Hypothalamus (tissue), 51 donors: ENCODE data around the gene KIAA1549.
"Not testable (repeated sequence)": the region's sequence is repeated elsewhere in the genome, so short reads cannot be mapped to it uniquely, and the experiment has no call there.

Experiments
- DNase-seq, 51 donors: peaks; one replicate each; lab custom pipeline; 2025; lab: John Stamatoyannopoulos, UW

KIAA1549 gene

DNA sequence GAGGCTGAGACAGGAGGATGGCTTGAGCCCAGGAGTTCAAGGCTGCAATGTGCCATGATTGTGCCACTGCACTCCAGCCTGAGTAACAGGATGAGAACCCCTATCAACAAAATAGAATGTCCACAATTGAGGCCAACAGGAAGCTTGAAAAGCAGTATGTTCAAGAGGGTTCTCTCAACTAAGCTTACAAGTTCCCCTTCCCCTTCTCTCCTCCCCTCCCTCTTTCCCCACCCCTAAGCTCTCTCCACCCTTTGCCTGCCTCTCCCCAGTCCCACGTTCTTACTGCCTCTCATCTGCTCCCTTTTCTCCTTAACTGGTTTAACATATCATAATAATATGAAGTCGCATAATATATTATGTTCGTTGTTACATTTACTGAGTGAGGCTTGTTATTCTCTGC, 35.4 kb downstream of the KIAA1549 start:
- no peak for DNase-seq

DNA sequence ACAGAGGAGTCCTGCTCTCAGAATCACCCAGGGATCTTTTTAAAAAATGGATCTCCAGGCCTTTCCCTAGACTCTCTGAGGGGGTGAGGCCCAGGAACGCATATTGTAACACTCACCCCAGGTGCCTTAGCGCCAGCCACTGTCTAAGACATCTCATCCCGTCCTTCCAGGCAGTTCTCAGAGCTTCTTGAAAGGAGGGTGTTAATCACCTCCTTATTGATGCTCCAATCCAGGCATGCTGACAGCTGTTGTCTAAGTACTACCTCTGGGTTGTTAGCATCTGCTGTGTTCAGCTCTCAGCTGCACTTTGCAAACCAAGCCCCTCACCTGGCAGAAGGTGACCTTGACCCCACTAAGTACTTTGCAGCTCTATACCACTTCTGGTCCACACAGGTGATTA, 36.0 kb downstream of the KIAA1549 start:
- DNase-seq = no peak

DNA sequence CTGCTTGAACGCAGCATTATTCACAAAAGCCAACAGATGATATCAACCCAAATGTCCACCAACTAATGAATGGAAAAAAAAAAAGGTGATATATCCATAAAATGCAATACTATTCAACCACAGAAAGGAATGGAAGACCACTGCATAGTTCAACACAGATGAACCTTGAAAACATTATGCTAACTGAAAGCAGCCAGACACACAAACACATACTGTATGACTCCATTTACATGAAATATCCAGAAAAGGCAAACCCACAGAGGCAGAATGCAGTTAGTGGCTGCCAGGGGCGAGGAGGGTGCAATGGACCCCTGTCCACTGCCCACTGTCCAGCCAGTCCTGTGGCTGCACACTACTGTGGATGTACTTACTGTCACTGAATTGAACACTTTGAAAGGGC, 36.6 kb downstream of the KIAA1549 start:
- no peak for DNase-seq

DNA sequence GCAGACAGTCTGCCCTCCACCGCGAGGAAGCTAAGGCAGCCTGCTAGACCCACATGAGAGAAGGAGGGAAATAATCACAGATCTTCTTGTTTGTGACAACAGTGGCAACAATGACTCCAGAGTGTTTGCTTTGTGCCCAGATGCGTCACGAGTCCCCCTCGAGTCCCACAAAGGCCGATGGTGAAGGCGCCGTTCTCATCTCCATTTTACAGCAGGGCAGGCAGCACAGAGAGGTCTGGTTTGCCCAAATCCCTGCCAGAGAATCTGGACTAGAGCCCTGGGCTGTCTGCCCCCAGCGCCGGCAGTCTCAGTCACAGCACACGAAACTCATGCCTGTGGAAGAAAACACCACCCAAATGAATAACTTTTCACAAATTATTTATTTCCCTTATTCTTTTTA, 38.1 kb downstream of the KIAA1549 start:
- peak in 29 of 51 donors; percentile 12 to 57 (median 37) for DNase-seq

DNA sequence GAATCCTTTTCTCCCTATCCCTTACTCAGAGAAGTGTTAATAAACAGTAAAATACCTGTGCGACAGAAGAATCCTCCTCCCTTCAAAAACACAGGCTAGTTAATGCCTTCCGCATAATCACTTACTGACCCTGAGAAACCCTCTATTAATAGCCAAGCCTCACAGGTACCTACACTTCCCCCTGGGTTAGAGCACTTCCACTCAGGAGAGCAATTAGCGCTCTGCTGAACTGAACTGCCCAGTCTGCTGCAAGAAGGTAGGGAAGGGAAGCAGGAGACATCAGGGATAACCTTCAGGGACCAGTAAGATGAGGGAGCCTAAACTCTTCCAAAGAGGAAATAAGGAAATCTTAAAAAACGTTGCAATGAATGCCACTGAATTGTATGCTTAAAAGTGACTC, 39.6 kb downstream of the KIAA1549 start:
- no peak for DNase-seq

DNA sequence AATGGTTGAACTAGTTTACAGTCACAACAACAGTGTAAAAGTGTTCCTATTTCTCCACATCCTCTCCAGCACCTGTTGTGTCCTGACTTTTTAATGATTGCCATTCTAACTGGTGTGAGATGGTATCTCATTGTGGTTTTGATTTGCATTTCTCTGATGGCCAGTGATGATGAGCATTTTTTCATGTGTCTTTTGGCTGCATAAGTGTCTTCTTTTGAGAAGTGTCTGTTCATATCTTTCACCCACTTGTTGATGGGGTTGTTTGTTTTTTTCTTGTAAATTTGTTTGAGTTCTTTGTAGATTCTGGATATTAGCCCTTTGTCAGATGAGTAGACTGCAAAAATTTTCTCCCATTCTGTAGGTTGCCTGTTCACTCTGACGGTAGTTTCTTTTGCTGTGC, 40.6 kb downstream of the KIAA1549 start:
- DNase-seq = not testable (repeated sequence)

DNA sequence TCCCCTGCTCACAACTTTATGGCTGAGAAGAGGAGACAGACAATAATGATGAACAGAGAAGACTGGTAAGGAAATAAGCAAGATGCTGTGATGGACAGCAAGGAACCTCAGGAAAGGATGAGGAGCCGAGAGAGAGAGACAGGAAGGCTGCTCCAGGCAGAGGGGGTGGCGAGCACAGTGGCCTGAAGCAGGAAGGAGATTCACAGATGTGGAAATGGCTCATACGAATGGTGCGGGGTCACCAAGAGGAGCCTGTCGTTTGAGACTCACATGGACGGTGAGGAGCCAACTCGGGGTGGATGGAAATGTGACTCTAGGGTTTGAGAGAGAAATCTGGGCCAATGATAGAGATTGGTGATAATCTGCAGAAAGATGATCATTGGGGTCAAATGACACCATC, 43.7 kb downstream of the KIAA1549 start:
- DNase-seq = no peak

DNA sequence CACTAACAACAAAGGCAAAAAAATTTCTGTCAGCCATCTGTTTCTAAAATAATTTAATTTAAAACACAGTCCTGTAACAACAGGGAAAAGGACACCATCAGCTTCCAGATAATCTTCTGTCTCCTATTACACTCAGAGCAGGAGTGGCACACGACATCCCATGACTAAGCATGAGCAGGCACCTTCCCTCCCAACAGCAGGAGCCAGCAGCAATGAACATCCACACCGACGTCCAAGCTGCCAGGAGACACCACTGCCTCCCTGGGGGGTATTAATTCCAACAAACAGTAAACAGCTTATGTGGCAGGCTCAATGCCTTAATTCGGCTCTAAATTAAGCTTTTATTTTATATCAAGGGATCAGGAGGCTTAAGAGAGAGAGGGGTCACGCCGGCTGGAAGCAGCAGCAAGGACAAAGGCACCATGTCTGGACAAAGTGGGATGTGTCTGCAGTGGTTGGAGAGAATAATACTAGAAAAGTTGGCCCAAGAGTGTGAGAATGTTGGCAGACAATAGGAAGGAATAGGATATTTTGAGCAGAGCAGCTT, 45.7 kb downstream of the KIAA1549 start:
- peak in 4 of 51 donors; percentile 11 to 39 (median 16) for DNase-seq

DNA sequence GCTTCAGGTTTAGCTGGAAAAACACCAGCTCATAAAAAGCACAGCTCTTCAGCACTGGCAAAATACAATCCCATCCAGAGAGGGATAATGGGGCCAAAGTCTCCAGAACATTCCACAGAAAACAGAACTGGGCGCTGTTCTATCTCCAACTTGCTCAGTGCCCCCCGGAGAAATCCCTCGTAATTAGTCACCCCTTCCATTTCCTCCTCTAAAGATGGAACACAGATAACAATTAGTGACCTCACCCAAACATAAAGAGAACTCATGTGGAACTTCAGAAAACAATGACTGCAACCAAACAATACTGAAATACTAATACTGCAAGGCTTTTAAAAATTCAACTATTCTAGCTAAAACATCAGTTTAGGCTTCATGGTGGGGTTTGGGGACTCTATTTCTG, 46.3 kb downstream of the KIAA1549 start:
- DNase-seq = no peak

DNA sequence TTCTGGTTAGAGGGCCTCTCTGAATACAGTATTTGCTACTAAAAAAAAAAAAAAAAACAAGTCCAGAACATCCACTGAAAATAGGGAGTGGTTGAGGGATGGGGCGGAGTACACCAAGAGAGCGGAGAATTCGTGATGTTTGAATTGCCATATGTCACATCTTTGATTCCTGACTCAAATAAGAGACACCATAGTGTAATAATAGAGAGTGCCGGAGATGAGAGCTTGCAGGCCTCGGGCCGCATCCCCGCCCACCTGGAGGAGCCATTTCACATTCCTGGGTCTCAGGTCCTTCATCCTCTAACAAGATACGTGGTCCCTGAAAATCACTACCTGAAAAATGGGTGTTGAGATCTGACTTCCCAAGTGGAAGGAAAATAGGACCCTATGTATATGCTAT, 46.8 kb downstream of the KIAA1549 start:
- DNase-seq = no peak

DNA sequence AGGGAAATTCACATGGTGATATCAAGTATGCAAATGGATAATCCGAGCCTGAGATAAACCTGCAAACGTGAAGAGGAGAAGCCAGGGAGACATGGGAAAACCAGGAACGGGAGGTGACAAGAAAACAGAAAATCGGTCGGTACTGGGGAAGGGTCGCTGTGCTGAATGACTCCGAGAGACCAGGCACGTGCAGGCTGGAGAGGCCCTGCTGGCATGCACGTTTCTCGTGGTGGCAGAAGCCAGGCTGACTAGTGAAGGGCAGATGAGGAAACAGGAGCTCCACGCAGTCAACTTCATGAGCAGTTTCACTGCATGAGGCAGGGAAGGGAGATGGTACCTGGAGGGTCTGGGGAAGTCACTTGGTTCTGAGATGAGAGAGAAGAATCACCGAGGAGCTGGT, 48.3 kb downstream of the KIAA1549 start:
- DNase-seq = no peak

DNA sequence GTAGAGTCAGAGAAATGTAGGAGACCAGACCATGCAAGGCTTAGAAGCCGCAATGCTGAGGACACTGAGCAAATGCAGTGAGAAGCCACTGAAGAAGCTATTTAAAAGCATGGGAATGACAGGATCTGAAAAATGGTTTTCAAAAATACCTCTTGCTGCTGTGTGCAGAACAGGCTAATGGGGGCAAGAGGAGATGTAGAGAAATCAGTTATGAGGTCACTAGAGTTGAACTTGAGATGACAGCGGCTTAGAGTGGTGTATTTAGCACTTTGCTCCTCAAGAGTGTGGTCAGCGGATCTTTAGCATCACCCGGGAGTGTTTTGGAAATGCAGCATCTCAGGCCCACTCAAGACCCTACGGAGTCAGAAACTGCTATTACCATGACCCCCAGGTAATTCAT, 48.8 kb downstream of the KIAA1549 start:
- no peak for DNase-seq

DNA sequence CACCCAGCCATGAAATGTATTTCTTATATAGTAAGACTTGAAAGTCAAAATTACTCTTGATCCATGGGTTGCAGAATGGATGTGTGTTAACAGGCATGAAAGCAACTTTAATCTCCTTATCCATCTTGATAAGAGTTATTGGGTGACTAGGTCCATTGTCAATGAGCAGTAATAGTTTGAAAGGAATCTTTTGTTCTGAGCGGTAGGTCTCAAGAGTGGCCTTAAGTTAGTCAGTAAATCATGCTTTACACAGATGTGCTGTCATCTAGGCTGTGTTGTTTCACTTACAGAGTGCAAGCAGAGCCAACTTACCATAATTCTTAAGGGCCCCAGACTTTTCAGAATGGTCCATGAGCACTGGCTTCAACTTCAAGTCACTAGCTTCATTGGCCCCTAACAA, 51.2 kb downstream of the KIAA1549 start:
- no peak for DNase-seq

DNA sequence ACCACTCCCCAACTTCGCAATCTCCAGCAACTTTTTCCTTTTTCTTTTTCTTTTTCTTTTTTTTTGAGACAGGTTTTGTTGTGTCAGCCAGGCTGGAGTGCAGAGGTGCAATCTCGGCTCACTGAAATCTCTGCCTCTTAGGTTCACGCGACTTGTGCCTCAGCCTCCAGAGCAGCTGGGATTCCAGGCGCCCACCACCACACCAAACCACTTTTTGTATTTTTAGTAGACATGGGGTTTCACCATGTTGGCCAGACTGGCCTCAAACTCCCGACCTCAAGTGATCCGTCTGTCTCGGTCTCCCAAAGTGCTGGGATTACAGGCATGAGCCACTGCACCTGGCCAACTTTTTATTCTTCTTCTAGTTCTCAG, 55.0 kb downstream of the KIAA1549 start:
- DNase-seq = no peak

DNA sequence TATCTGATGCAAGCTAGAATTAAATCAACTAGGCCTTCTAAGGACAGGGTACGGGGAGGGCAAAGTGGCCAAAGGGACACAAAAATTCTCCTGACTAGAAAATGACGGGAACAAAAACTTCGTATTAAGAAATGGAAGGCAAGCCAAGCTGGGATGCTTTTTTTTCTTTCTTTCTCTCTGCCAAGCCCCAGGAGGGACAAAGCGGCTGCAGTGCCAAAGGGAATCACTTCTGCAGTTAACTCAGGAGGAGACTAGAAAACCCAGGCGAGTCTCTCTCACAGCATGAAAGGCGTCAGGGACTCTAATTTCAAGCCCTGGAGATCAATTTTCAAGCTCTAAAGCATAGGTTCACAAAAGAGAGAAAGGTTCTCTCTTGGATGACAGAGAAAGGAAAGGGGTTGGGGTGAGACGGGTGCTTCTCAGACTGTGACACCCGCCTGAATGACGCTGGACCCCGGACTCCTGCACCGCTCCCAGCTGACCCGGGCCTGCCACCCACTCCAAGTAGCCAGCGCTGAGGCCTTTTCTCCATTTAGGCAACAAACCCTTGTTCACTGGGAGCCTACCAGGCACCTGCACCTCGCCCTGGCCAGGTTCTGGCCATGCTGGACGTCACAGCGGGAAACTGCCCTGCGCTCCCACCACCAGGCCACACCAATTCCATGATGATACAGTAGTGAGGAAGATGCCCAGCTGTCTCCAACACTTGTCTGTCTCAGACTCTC, 56.5 kb downstream of the KIAA1549 start:
- DNase-seq = peak in 20 of 51 donors; percentile 5 to 48 (median 20)

DNA sequence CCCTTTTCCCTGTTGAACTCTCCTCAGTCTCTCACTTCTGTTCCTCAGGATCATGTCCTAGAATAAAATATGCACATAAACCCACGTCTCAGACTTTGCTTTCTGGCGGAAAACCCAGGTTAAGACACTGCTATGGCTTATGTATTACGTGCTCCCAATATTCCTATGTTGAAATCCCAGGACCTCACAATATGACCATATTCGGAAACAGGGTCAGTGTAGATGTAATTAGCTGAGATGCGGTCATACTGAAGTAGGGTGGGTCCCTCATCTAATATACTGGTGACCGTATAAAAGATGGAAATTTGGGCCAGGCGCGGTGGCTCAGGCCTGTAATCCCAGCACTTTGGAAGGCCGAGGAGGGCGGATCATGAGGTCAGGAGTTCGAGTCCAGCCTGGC, 59.9 kb downstream of the KIAA1549 start:
- no peak for DNase-seq

DNA sequence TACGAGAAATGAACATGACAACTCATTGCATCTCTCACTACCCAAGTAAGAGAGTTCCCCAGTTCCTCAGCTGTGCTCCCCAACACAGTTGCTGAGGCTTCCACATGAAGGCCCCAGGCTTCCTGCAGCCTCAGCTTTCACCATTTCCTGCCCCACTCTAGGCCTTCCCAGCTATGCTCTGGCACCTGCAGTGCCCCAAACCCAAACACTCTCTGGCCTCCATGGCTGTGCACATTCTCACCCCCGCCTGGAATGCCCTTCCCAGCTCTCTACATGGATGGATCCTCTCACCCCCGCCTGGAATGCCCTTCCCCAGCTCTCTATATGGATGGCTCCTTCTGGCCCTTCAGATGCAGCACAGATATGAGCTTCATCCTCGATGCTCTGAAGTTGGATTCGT, 61.3 kb downstream of the KIAA1549 start:
- no peak for DNase-seq

DNA sequence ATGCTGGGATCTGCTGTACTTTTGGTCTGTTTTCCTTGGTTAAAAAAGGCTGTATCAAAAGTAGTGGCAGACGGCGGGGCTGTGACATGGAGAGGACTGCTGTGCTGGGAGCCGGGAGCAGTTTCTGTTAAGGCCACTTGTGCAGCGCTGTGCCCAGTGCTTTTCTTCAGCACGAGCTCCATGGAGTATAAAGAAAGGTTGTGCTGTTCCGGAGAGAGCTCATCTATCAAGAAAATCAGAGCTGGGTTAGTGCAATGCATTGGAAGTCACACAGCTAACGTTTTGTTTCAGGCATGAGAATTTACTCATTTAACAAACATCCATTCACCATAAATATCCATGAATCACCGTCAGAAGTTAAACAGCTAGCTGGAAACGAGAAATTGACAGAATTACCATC, 62.0 kb downstream of the KIAA1549 start:
- DNase-seq = peak in 6 of 51 donors; percentile 6 to 37 (median 16)

DNA sequence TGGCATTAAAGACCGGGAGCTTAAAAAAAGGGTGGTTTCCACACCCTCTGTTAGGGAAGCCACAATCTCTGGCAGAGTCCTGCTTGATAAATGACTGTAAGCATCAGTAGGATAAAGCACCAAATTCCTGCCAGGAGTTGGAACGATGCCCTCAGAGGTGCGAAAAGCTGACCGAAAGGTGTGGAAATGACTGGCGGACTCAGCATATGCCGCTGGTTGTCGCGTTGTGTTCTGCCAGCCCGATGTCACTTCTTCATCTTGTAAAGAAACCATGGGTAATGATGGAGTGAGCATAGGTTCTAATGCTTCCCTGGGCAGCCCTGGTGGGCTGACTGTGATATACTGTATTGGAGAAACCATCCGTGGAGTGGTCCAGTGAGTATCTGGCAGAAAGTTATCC, 62.4 kb downstream of the KIAA1549 start:
- no peak for DNase-seq

DNA sequence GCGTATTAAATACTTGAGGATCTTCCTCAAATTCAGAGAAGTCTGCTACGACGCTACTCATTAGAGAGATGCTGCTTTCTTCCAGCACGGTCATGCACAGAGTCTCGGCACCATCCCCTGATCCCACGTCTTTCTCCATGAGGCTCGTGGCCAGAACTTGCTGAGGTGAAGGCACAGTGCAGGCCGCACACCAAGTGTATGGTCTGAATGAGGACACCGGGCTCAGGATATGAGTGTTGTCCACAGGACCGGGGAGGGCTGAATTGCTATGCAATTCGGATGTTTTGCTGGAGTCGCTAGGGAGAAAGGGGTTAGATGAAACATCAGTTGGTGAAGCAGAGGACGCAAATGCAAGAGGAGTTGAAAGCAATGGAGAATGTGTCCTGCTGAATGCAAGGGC, 63.0 kb downstream of the KIAA1549 start:
- DNase-seq = no peak

DNA sequence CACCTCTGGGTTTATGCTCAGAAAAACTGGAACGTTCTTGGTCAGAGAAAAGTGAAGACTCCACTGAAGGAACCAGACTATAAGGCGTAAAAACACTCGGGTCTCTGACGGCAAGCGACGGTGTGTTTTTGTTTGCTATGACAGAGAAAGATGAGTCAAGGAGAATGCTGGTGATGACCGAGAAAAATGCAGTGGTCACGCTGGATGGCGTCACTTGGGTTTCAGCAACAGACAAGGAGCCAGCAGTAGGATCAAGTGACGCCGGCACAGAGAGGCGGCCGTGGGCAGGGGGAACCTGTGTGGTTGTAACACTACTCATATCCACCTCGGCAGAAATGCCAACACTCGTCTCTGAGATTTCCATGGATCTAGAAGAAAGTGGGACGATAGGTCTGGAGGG, 63.4 kb downstream of the KIAA1549 start:
- peak in 1 of 51 donors; percentile 50 for DNase-seq

DNA sequence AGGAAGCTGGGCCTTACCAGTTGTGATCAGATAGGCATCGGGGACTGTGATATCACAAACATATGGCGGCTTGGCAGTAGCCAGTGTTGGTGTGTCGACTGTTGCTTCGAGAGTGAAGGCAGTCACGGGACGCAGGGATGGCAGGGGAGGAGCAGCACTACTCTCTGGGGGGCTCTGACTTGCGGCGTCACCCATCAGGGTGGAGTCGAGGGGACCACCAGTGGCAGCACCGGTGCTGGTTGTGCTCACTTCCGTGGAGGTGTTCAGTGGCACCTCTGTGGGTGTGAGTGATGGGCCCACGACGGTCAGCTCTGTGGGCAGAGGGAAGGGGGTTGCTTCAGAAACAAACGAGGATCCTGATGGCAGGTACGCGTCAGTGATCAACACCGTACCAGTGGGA, 64.5 kb downstream of the KIAA1549 start:
- no peak for DNase-seq

DNA sequence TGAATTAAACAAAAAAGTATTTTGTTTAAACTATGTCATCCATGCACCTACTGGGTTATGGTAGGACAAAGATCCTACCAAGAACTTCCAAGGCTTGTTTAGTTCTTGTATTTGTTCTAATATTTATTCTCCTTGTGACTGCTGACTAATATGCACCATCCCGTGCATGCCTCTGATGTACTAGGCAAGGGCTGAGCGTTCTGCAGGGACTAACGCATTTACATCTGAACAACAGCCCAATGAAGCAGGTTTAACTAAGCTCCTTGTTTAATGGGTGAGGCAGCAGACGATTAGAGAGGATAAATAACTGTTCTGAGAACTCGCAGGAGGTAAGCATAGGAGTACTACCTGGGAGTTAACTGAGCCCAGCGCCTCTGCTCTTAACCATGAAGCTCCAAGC, 64.9 kb downstream of the KIAA1549 start:
- no peak for DNase-seq
